HUDEP-2 (cell line): Measurements from ENCODE around the gene ADAM12.

Experiments
- DNase-seq, 76 experiments: peaks; one replicate each; lab custom pipeline; 2025; ENCODE audit not compliant: unreplicated experiment in 76 of 76; lab: John Stamatoyannopoulos, UW

The ADAM12 gene

DNA sequence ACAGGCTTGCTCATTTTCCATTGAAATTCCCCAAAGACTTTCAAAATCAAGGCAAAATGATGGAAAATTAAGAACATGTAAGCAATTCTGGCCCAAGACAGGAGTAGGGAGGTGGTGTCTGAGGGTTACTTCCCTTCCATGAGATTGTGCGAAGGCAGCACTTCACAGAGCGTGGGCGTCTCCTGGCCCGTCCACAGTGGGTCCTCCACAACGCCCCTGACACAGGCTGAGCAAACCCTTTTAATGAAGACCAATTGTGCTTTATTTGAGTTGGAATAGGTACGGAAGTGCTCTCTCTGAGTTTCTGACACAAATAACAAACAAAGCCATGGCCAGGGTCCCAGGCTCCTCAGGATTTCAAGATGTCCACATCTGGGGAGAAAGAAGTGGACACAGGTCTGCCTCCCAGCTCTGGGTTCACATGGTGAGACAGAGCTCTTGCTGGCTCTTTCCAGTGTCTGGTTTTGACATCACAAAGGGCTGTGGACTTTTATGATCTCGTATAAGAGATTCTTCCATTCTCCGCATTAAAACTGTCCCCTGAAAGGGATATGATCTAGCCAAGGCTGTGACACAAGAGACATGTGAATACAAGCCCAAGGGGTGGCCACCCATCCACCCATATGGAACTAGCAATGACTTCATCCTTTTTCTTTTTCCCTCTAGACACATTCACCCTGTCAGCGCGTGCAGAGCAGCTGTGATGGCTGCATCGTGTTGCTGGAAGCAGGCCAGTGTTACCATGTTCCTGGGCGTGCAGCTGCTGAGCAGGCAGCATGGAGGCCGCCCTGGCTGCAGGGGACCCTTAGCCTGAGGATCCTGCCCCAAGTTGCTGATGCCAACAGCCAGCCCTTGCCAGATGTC is 145.6 kb downstream of the ADAM12 start:
- no peak for DNase-seq

DNA sequence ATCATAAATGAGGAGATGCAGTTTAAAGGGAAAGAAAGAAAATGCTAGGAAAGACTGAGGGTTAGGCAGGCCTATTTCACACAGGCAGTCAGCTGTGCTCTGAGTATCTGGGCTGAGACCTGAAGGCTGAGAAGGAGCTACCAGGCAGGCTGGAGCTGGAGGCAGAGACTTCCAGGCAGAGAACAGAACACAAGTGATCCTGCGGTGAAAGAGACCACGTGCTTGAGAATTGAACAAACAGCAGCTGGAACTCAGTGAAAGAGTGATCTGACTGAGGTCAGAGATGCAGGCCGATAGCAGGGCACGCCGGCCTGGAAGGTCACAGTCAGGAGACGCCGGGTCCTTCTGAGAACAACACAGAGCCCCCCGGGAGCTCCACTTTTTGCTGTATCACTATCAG is 147.8 kb downstream of the ADAM12 start:
- DNase-seq, result no peak

DNA sequence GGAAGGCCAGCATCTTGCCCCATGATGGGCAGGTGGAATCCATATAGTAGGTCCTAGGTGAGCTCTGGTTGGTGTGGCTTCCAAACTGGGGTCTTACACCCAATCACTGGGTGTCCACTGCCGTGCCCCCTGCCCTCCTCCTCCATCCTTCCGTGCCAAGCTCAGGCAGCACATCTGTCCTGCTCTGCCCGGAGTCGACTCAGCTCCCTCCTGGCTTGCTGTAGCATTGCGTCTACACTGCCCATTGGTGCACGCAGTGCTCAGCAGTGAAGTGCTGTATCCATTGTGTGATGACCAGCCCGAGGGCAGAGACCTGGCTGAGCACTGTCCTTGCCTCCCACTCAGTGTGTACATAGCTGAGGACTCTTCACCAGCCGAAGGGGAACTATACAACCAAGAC is 148.4 kb downstream of the ADAM12 start:
- no peak for DNase-seq

DNA sequence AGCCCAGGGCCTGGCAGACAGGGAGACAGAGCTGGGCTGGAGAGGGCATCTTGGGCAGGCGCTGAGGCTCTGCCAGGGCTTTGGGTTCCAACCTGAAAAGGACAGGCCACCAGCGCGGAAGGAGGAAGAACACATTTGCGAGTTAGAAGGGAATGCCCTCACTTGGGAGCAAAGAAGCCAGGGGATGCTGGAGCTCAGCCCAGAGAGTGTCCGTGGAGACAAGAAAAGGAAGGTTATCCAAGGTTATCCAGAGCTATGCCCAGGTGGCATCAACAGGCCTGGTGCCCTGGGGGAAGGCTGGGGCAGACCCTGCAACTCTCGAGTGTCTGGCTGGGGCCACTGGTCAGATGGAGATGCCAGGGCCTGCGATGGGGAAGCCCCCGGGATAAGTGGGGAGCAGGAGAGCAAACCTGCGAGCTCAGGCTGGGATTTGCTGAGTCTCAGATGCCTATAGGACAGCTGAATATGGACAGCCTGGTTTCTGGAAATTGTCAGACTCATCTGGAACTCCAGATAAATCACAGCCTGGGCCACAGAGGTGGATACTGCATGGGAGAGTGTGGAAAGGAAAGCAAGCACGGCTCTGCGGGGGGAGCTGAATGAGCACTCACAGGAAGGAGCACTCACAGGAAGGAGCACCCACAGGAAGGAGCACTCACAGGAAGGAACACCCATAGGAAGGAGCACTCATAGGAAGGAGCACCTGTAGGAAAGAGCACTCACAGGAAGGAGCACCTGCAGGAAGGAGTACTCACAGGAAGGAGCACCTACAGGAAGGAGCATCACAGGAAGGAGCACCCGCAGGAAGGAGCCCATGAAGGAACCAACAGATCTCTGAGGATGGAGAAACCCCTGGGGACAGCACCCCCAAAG is 152.1 kb downstream of the ADAM12 start:
- no peak for DNase-seq

DNA sequence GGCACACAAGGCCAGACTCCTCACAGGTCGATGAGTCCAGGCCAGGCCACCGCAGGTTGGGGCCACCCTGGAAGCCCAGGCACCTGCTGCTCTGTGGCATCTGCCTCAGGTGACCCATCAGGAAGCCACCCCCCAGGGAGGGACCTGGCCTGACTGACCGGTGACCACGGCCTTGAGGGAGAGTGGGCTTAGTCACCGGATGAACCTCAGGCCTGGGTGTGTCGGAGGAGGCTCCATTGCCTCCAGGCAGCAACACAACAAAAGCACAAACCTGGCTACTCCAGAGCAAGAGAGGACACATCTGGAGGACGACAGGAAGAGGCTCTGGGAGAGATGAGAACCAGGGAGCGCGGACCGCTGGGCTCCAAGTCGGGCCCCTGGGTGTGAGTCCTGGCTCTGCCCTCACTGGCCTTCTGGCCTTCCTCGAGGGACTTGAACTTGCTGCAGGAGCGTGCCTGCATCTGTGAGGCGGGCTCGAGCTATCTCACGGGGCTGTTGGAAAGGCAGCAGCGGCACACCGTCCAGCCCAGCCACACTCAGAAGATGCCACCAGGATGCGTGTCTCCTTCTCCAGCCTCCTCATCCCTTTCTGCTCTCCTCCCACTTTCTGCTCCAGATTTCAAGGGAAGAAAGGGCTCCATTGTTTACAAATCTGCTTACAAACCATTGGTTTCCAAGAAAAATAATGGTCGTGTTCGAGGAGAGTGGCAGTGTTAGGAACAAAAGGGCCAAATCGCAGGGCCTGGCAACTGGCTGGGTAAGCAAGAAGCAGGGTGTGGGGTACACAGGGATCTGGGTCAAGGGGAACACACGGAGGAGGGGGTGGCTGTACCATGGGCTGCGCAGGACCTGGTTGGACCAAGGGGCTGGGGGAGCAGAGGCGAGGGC is 152.9 kb downstream of the ADAM12 start:
- no peak for DNase-seq

DNA sequence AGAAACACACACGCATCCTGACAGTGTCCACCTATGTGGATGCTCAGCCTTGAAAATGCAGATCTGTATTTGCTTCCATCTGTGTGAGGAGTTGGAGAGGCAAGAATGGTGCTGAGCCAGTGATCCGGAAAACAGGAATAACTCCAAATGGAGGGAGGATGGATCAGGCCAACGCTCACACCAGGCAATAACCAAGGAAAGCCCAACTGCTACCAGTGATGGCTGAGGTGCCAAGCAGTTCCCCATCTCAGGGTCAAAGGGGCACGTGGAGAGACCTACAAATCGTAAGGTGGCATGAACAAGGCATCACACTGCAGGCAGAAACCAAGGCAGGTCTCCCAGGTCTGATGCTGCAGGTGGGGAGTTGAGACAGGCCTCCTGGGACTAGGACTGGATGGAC is 153.6 kb downstream of the ADAM12 start:
- no peak for DNase-seq

DNA sequence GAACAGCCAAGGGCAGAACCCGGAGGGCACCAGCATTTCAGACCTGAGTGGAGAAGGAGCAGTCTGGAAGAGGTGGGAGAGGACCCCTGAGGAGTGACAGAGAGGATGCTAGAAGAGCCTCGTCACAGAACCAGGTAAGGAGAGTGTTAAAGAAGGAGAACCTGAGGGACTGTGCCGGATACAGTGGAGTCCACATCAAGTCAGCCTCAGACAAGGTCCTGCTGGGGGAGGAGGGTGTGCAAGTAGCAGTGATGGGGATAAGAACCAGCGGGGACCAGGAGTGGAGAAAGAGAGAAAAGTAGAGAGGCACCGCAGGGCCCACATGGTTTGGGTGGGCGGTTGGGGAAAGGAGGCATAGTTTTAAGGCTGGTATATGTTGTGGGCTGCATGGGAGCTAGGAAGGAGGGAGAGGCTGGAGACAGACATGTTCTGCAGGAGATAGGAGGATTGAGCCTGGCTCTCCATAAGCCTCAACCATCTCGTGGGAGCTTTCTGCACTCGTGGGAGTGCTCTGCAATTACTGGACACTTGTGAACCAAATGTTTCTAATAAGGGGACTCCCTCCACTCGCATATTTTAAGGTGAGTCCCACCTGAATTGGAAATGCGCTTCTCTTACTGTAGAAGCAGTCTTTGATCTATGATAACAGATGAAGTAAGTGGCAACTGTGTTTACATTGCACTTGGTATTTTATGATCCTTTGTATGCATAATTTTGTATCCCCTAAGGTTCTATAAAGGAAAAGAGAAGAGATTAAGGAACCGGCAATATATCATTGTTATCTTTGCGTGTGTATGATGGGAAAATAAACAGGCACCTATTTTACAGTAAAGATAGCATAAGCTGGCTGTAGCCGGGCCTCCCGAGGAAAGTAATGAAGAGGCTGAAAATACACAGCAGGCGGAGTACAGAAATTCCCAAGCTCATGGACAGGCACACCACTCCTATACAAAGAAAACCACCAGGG is 154.8 kb downstream of the ADAM12 start:
- no peak for DNase-seq

DNA sequence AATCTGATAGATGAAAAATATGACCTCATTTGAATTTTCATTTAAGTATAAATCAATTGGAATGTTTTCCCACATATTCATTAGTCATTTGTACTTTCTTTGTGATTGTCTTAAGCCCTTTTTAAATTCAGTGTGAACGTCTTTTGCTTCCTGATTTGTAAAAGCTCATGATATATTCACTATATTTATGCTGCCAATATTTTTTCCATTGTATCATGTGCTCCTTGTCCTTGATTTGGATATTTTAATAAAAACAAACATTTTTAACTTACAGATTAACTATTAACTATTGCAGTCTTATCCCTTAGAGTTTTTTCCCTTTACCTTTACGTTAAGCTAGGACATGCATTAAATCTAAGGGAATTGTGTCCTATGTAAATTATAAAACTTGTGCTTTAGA is 157.7 kb downstream of the ADAM12 start:
- no peak for DNase-seq

DNA sequence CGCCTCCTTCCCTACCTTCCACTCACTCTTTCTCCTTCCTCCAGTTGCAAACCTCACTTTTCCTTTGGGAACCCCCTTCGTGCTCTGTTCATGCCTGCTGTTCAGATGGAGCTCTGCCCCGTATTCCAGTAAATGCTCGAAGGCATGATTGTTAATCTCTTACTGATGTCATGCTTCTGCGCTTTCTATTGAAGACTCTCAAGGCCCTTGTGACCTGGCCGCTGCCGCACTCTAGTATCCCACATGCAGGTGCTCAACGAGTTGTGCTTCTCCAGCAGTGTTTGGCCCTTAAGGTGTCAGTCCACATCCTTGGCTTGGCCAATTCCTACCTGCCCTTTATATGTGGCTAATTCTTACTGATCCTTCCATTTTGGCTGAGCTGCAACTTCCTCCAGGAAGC is 158.6 kb downstream of the ADAM12 start:
- DNase-seq, result no peak

DNA sequence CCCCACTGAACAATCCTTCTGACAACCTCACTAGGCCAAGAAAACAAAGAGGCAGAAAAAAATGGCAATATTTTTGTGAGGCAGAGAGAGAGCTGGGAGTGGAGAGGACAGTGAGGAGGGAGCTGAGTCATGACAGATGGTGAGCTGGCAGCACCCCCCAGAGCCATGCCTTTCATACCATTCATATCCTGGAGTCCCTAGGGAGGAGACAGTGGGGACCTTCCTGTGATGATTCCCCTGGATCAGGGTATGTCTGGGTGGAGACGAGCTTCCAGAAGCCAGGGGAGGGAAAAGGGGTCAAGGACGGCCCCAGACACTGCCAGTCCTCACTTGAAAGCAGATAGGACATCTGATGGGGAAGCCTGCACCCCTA is 160.5 kb downstream of the ADAM12 start:
- DNase-seq, result no peak

DNA sequence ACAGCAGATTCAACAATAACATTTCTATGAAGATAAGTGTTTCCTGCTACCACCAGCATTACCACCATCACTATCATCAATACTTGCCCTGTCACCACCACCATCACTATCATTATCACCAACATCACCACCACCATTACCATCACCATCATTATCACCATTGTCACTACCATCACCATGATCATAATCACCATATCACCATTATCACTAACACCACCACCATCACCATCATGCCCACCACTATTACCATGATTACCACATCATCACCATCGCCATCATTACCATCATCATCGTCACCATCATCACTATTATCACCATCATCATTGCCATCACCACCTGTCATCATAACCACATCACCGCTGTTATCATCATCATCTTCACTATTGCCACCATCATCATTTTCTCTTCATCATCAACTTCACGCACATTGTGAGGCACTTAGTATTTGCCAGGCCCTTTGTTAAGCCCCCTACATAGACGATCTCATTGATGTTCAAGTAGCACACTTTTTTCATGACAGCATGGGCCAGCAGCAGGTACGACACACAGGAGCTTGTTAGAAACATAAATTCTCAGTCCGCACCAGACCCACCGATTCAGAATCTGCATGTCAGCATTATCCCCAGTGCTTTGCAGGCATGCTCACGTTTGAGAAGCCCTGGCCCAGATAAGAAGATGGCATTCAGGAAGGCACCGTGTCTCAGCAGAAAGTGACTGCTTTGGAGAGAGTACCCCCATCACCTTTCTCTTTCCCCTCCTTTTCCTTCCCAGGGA is 161.1 kb downstream of the ADAM12 start:
- DNase-seq, result no peak

DNA sequence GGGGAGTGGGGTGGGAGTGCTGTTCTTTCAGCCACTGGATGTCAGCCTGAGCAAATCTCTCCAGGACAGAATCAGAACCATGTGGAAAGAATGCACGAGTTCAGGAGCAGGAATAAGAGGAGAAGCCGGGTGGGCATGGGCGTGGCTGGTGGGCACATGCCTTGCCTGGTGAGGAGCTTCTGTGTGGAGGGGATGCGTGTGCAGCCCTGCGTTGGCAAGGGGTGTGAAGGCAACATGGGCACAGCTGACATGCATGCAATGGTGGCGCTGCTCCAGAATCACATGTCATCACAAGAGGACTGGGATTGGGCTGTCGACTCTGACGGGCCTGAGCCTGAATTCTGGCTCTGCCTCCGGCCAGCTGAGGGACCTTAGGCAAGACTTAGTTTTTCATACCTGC is 162.1 kb downstream of the ADAM12 start:
- DNase-seq, result no peak

DNA sequence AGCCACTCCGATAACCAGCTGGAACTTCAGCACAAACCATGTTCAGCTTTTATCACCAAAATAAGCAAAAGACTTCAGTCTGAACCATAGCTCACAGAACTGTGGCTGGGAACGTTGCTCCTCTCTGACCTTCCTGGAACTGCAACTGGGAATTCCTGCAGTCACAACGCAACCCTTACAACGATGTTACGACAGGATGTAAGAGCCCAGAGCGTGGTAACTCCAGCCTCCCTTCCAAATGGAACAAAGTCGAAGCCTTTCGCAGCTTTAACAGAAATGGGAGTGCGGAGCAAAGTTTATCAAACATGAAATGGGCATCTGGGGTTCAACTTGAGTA is 162.6 kb downstream of the ADAM12 start:
- DNase-seq, result no peak

DNA sequence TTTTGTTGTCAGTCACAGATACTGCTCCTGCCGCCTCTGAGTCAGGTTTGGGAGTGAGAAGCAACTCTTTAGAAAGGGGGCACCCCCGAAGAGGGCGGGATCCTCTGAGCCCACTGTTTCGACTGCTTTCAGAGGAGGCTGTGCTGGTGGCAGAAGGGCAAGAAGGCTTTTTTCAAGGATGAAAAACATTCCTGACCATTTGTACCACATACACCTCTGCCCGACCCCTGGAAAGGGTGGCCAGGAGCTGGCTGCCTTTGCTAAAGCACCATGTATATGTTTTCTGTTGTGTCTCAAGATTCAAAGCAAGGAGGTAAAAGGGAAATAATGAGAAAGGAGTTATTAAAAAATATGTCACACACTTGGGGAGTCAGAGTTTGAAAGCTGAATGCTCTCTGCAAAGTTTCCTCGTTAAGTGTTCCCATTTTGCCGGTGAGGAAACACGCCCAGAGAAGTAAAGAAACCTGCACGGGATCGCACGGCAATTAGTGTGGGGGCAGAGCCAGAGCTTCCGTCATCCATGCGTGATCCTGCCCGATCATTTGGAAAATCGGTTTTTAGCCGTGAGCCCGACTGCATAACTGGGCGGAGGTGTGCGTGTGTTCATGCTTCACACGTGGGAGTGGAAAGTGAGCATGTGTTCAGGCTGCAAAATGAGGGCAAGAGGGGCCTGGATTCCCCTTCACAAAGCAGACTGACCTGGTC is 163.2 kb downstream of the ADAM12 start:
- no peak for DNase-seq

DNA sequence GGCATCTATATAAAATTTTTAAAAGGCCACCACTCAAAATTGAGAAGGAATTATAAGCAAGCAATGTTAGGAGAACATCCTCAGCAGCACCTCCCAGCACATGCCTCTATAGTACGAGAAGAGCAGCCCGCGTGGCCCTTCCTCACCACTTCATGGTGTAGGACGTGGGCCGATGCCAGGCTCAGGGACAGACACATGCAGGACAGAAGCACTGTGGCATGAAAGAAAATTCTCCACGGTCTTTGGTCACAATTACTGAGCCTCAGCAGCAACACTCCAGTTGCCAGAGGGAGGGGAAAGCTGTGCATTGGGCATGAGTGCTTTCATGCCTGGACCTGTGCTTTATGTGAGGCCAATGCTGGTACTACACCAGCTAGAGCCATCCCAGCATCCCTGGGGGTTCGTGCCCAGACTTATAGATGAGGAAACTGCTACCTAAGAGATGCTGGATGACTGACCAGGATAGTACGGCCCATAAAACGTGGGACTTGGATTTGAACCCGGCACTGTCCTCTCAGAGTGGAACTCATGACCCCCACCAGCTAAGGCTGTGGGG is 164.7 kb downstream of the ADAM12 start:
- DNase-seq, result no peak

DNA sequence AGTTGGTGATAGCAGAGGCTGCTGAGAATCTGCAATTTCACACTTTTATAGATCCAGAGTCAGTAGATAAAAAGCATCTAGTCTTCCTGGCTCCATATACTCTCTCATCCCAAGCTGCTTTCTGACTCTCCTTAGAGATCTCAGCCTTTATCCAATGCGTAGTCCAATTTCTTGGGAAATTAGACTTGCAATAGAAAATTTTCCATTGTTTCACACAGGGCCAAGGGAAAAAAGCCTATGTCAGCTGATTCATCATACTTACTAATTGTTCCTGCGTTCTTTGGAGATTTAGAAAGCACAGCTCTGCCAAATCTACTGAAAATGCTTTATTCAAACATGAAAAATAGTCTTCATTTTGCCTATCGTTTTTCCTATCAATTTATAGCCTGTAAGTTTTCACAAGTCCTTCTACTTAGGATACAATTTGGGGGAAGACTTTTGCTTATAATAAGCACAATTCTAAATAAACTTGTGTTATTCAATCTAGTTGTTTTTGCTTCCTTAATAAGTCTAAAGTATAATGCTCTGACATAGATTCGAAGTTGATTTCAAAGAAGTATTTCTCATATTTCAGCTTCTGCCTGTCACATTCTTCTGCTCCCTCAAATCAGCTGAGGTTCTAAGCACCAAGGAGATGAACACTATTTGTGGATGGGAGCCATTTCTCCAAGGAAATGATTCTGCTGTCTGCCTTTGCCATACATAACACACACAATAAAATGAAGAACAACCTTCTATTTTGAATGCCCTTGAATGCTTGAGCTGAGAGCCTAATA is 165.4 kb downstream of the ADAM12 start:
- DNase-seq, result no peak

DNA sequence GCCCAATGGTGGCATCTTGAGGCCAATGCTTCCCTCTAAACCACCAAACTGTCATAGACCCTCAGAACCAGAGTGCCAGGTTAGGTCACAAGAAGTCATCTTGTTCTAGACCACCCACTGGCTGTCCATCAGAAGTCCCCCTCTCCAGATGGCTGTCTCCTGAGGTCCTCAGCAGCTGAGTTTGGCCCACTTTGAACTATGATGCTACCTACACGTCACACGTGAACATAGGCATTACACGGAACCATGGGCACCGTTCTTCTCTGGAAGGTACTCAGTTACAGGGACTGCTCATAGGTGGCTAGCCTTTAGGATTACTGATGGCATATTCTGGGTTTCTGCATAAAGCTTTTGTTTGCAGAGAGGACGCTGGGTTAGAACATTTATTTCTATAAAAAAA is 166.4 kb downstream of the ADAM12 start:
- no peak for DNase-seq
